ENCODE measurements around the gene PIK3C3.

GRCh38 chr18:41999751-42000150 is 44.7 kb downstream of the PIK3C3 start:
- TF ChIP-seq ZNF776 (tag by site-specific recombination; IDR thresholded peaks at IDR 0.05; ENCODE audit: borderline replicate concordance), result no peak
- TF ChIP-seq KLF16 (tag by site-specific recombination; IDR thresholded peaks at IDR 0.05), result no peak
- no peak for TF ChIP-seq CTCF (tag by site-specific recombination; IDR thresholded peaks at IDR 0.05)
- TF ChIP-seq ZNF785 (tag by site-specific recombination; IDR thresholded peaks at IDR 0.05), result no peak
- no peak for TF ChIP-seq ZNF549 (tag by site-specific recombination; IDR thresholded peaks at IDR 0.05)
- no peak for TF ChIP-seq ZNF792 (tag by site-specific recombination; IDR thresholded peaks at IDR 0.05)
- no peak for TF ChIP-seq ZBTB49 (tag by site-specific recombination; IDR thresholded peaks at IDR 0.05; ENCODE audit: low read depth)
- no peak for TF ChIP-seq SALL2 (tag by site-specific recombination; IDR thresholded peaks at IDR 0.05; ENCODE audit: borderline replicate concordance)
- no peak for TF ChIP-seq ZBTB21 (tag by site-specific recombination; IDR thresholded peaks at IDR 0.05)
